Measurements from ENCODE around the gene ZNF654.
"Not testable (repeated sequence)": the region's sequence is repeated elsewhere in the genome, so short reads cannot be mapped to it uniquely, and the experiment has no call there.

Gene ZNF654

DNA sequence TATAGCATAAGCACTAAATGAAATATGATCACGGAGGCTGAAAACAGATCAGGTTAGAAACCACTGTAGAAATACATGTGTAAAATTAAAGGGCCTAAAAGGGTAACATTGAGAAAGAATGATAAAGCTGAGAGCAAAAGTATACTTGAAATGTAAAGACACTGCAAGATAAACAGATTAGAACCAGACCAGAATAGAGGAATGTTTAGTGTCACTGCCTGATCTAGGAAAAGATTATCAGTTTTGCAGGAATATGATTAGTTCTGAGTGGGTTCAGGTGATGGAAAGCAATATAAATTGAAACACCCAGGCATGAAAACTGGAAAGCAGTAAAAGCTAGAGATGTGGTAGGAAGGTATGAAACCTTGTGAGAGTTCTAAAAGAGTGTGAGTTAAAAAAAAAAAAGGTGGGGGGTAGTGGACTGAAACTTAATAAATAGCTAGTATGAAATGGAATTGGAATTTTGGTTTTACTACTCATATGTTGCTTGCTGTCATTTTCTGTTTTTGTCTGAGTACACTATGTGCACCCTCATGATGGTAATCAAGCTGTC is 74.7 kb downstream of the ZNF654 start:
- no peak for DNase-seq (ENCODE audit: low read depth in 2 of 3, low spot score in 1 of 3)

DNA sequence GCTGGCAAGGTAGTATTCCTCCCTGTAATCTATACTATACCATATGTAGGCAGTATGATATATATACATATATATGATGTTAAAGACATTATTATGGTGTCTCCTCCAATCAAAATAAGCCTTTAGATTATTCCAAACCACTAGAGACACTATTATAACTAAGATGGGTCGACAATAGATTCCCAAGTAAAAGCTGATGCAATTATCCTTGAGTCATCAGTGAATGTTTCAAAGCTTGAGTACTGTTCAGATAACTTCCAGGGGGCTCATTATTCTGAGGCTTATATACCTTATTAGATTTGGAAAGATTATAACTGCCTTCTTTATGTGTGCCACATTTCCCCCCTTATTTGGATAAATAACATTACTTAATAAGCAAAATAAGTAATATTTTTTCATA is 78.8 kb downstream of the ZNF654 start:
- no peak for DNase-seq (ENCODE audit: low read depth in 2 of 3, low spot score in 1 of 3)

DNA sequence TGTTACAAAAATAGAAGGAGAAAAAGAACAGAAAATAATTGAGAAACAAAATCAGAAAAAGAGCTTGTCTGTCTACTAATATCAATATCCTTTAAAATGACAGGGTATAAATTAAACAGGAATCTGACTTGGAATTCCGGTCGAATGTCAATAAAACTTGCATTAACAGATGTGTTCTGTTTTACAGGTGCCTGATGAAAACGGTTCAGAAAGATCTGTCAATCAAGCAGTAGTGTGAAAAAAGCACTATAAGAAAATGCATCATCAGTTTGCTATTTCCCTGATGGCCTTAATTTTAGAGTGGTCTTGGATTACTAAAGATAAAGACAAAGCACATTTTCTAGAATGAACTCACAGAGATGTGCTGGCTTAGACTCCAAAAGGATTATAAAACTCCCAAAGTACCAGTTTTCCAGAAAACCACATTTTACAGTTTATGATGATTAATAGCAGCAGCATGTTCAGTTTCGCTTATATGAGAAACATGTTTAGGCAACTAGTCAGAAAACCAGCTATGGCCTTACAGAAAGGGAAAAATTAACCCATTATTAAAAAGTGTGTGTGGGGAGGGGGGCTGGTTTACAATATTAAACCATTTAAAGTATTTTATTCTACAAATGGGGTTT is 82.5 kb downstream of the ZNF654 start:
- DNase-seq (ENCODE audit: low read depth in 2 of 3, low spot score in 1 of 3): no peak

DNA sequence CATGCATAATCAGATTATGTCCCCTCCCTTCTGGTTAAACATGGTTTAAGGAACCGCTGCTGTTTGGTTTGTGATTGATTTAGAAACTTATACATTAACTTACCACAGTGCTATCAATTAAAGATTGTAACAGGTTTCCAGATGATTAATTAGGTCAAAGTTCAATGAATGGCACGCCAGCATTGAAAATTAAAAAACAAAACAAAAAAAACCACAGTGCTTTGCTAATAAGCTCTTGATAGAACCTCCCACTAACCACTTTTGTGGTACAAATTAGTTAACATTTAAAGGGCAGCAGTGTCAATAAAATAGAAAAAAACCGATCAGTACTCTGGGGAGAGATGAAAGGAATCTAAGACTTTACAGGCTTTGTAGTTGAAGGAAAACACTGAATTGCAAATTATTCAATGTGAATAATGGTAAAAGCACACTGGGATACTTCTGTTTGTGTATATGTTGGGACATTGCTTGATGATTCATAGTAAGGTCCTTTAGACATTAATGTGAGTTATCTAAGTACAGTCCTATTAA is 83.1 kb downstream of the ZNF654 start:
- DNase-seq (ENCODE audit: low read depth in 2 of 3, low spot score in 1 of 3): no peak

DNA sequence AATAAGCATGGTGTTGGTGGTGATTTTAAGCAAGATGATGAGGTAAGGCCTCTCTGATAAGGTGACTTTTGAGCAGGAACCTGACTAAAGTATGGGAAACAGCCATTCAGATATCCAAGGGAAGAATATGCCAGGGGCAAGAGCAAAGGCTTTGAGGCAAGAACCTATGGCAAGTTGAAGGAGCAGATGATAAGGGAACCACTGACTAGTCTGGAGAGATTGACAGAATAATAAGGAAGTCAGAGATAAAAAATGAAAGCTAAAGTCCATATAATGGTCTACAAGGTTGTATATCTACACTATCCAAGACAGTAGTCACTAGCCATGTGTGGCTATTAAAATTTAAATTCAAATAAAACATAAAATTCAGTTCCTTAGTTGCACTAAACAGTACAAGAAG is 88.2 kb downstream of the ZNF654 start:
- no peak for DNase-seq (ENCODE audit: low read depth in 2 of 3, low spot score in 1 of 3)

DNA sequence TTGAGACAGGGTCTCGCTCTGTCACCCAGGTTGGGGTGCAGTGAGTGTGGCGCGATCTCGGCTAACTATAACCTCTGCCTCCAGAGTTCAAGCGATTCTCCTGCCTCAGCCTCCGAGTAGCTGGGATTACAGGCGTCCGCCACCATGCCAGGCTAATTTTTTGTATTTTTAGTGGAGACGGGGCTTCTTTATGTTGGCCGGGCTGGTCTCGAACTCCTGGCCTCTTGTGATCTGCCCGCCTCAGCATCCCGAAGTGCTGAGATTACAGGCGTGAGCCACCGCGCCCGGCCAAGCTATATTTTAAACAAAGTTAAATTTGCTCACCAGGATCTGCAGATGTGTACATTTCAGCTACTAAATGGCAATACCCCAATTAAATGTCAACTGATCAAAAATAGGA is 89.6 kb downstream of the ZNF654 start:
- no peak for DNase-seq (ENCODE audit: low read depth in 2 of 3, low spot score in 1 of 3)

DNA sequence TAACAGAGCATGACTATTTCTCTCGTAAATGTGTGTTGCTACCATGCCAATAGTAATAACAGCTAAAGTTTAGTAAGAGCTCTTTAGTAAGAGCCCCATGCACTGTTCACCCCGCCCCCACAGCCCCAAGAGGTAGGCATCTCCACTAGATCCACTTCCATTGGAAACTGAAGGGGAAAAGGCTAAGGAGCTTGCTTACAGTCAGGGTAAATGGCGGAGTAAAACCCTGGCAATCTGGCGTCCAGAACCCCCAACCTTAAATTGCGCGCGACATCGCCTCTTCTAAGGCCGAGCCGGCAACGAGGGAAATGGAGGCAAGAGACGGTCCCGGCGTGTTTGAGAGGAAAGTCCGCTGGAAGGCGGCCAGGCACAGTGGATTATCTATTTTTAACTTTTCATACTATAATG is 90.0 kb downstream of the ZNF654 start:
- peak; percentile 2 to 35 (median 32) for DNase-seq (ENCODE audit: low read depth in 2 of 3, low spot score in 1 of 3)

DNA sequence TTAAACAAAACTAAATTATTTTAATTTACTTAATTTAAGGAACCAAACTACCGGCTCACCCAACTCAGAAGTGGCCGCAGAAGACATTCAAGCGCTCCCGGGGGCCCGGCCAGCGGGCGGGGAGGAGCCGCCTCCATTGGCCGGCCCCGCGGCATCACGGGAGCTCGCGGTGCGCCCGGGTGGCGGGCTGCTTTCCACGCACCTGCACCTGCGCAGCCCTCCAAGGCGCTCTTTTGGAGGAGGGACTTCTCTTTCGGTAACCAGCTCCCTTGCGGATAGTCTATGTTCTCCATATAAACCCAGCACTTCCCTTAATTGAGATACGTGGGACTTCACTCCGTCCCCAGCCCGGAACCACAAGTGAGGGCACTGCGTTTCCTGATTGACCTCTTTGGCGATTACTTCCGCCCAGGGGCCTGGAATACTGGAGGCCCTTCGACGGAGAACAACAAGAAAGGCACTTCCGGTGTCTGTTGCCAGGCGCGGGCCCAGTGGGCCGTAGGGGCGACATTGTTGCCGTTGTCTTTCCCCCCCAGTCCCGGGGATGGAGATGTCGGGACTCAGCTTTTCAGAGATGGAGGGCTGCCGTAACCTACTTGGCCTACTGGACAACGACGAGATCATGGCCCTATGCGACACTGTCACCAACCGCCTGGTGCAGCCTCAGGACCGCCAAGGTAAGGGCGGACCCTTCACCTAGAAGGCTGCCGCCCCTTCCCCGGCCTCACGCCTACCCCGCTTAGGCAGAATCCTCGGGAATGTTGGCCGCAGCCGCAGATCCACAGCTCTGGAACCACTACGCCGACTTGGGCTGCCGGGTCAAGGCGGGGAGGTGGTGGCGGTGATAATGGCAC is 90.7 kb downstream of the ZNF654 start, which contains the start of gene C3orf38:
TSS of gene C3orf38 (plus strand) at position 451 of the 854 bp plus-strand sequence. CDS start at position 545, 94 bp downstream.
- peak; percentile 66 to 75 (median 68) for DNase-seq (ENCODE audit: low read depth in 2 of 3, low spot score in 1 of 3)

DNA sequence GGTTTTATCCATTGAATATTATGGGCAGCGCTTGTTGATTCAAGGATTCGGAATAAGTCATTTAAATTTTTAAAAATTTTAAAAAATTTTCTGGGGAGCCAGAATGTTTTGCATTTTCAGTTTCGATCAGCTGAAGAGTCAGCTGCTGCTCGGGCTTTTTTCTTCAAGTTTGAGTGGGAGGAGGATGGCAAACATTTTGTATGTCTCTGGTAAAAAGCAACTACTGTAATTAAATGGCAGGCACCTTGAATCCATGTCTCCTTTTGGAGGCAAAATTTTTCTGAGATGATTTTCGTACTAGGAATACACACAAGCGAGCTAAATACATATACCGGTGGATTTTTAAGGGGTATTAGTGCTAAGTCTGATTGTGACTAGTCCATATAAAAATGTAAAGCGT is 91.3 kb downstream of the ZNF654 start:
- DNase-seq (ENCODE audit: low read depth in 2 of 3, low spot score in 1 of 3): peak in 1 of 3 donors; percentile 14

DNA sequence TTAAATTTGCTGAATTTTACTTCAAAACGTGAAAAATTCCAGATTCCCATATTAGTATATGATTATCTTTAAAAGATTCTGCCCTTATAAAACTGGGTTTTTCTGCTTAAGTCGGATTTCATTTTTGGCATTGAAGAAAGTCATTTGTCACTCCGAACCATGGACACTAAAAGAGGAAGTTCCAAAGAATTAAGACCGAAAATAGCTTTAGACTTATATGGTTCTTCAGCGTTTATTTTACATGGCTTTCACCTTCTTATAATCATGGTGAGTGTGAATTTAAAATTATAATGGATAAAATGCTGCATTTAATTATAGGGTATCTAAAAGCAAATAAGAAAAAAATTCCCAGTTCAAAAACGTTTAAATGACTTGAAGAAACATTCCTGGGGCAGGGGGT is 91.8 kb downstream of the ZNF654 start:
- DNase-seq (ENCODE audit: low read depth in 2 of 3, low spot score in 1 of 3): no peak

DNA sequence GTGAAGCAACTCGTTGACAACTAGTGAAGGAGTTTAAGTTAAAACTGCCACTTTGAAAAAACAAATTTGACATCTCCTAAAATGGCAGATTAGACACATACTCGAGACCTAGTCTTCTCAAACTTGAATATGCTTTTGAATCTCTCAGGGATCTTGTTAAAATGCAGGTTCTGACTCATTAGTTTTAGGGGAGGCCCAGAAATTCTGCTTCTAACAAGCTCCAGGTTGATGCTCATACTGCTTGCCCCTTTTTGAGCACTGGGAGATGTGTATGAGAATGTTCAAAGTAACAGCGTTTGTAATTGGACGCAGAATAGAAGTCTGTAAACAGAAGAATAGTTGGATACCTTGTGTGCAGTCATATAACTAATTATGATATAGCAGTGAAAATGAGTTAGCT is 92.3 kb downstream of the ZNF654 start:
- DNase-seq (ENCODE audit: low read depth in 2 of 3, low spot score in 1 of 3): no peak

DNA sequence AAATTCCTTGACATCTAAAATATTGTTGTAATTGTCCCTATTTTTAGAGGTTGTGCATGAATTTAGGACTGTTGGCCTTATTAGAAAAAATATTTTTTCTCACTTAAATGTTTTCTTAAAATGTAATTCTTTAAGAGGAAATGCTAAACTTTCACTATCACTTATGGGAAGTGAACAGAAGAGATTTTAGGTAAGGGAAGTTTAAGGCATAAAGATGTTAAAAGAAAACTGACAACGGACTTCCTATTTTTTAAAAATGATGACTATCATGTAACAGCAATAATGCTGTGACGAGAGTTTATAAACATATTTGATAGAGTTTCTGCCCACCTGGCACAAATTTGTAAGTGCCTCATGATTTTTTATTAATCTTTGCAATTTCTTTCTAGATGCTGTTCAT is 93.8 kb downstream of the ZNF654 start:
- no peak for DNase-seq (ENCODE audit: low read depth in 2 of 3, low spot score in 1 of 3)

DNA sequence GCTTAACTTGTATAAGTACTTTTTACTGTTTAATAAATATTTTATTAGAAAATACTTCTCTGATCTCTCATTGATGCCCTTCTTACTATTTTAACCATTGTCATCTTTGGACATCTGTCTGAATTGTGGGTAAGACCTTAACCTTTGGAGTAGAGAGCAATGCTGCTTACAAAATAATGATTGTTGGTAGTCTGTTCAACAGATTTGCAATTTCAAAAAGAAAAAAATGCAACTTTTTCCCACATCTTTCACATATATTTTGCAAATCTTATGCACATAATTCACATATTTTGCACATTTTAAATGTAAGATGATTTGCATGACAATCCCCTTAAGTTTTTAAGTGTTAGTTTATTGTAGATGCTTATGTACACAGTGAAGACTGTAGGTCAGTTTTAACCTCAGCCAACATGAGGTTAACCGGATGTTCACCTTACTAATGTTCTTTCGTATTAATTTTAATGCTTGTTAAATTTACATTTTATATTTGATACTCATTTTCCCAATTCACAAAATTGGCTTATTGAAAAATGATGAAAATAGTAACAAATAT is 107.4 kb downstream of the ZNF654 start:
- no peak for DNase-seq (ENCODE audit: low read depth in 2 of 3, low spot score in 1 of 3)

DNA sequence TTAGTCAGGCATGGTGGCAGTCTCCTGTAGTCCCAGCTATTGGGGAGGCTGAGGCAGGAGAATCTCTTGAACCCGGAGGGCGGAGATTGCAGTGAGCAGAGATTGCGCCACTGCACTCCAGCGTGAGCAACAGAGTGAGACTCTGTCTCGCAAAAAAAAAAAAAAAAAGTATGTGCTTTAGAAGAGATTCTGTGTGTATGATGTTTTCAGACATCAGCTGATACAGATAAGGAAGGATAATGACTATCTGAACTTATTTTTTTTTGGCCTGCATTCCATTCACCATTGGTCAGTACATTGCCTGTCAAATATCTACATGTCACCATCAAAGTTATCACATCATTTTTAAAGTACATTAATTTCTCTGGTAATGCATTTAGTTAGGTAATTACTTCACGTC is 108.1 kb downstream of the ZNF654 start:
- no peak for DNase-seq (ENCODE audit: low read depth in 2 of 3, low spot score in 1 of 3)

DNA sequence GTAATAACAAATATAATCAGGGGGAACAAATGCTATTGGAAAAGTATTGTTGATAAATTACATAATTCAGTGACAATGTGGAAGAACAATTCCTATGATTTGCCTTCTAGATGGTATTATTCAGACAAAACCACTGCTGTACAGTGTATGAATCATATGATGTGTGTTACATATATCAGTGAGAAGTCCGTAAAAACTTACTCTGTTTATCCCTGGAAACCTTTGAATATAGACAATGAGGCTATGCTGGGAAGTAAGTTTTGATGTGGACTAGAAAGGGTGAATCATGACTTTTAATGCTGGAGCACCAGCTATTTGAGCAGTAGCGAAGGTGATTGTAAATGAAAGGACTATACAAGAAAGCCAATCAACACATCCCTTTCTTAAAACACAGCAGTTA is 108.6 kb downstream of the ZNF654 start:
- no peak for DNase-seq (ENCODE audit: low read depth in 2 of 3, low spot score in 1 of 3)

DNA sequence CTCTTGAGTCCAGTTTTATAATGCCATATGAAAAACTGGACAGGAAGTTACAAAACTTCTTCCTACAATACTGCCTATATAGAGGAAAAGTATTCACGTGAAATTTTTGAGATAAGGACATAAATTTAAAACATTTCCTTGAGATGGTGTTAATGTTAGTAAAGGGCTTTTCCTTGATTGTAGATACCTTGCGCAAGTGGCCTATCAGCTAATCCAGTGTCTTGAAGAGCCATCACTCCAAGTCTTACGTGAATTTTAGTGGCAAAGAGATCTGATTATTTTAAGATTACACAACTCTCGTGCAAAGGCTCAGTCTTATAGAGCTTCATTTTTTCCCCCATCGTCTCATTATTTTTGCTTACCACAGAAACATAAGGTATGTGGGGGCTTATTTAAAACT is 109.1 kb downstream of the ZNF654 start:
- DNase-seq (ENCODE audit: low read depth in 2 of 3, low spot score in 1 of 3): no peak

DNA sequence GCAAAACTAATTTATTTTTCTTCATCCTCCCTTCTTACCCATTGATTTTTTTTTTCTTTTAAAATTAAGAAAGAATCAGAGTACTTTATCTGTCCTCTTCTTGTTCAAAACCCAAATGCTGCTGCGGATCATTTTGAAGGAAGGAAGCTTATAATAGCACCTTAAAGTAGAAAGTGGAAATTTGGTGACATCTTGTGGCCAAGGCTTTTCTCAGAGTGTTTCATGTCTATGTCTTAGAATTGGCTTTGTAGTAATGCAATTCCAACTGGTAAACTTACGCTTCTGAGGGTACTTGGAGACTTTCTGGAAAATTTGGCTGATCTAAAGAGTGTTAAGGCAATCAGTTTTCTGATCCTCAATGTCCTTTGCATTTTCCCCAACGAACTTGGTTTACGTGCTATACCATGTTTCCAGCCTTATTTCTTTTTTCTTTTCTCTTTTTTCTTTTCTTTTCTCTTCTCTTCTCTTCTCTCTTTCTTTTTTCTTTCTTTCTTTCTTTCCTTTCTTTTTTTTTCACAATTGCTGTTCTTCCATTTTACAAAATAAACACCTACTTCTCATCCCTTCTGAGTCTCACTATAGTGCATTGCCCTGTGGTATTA is 121.4 kb downstream of the ZNF654 start:
- peak in 1 of 3 donors; percentile 23 for DNase-seq (ENCODE audit: low read depth in 2 of 3, low spot score in 1 of 3)

DNA sequence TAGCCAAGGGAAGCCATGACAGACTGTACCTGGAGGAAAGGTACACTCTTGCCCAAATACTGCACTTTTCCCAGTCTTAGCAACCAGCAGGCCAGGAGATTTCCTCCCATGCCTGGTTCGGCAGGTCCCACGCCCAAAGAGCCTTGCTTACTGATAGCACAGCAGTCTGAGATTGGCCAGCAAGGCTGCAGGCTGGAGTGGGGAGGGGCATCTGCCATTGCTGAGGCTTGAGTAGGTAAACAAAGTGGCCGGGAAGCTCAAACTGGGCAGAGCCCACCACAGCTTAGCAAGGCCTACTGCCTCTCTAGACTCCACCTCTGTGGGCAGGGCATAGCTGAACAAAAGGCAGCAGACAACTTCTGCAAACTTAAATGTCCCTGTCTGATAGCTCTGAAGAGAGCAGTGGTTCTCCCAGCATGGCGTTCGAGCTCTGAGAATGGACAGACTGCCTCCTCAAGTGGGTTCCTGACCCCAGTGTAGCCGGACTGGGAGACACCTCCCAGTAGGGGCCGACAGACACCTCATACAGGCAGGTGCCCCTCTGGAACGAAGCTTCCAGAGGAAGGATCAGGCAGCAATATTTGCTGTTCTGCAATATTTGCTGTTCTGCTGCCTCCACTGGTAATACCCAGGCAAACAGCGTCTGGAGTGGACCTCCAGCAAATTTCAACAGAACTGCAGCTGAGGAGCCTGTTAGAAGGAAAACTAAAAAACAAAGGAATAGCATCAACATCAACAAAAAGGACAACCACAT is 123.3 kb downstream of the ZNF654 start:
- DNase-seq (ENCODE audit: low read depth in 2 of 3, low spot score in 1 of 3): not testable (repeated sequence)

DNA sequence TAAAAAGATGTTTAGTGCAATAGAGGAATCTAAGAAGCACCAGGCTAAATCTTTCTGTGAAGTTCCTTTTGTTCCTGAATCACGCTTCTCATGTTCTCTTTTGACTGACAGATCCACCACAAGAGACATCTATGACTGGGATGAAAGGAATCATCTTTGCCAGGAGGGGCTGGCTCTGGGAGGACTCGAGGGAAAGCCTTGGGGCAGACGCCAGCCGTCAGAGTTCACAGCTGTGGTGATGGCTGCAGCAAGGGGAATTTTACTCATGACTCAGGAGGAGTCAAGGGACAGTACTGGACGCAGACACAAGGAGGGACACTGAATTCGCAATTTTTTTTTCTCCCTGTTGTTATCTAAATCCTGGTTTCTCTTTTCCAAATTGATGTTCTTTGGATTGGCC is 129.4 kb downstream of the ZNF654 start:
- no peak for DNase-seq (ENCODE audit: low read depth in 2 of 3, low spot score in 1 of 3)

DNA sequence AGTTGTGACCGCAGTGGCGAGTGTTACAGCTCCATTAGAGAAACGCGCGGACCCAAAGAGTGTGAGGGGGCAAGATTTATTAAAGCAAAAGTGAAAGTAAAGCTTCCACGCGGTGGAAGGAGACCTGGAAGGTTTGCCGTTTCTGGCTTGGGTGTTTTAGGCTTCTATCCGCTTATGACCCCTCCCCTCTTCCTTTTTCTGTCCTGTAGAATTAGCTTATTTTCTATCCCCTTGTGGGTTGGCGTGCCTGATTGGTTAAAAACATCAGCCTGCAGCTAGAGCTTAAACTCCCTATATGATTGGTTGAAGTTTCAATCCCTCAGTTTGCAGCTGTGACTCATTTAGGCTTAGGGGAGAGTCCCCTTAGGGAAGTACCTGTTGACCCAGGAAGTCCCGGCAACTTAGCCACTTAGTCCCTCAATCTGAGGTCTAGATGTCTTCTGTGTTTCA is 130.3 kb downstream of the ZNF654 start:
- no peak for DNase-seq (ENCODE audit: low read depth in 2 of 3, low spot score in 1 of 3)

All from stimulated activated CD4-positive, alpha-beta T cell treated with anti-CD3 and anti-CD28 coated beads, Interleukin-12 subunit alpha, Interleukin-12 subunit beta, amount 100 ng/mL, for 48 hours (primary cell).